C4-2B (cell line): Measurements from ENCODE around the gene IQSEC1.

ENCODE experiments used
- CTCF ChIP-seq: fragments of 450-650 bp; conservative IDR thresholded peaks from 2 replicates; pipeline ENCODE4 v1.5.1; 2017; ENCODE audit warnings: mild to moderate bottlenecking
- ZFX ChIP-seq: fragments of 450-650 bp; IDR thresholded peaks from 2 replicates; pipeline ENCODE4 v1.6.1; 2017

- no peak for TF ChIP-seq CTCF
- TF ChIP-seq ZFX, result no peak
Observed at GRCh38 chr3:12939137-12939536, 134.1 kb downstream of the IQSEC1 start.
